ENCODE measurements around the gene PAK2.
"Not testable (repeated sequence)": the region's sequence is repeated elsewhere in the genome, so short reads cannot be mapped to it uniquely, and the experiment has no call there.

The PAK2 gene

DNA sequence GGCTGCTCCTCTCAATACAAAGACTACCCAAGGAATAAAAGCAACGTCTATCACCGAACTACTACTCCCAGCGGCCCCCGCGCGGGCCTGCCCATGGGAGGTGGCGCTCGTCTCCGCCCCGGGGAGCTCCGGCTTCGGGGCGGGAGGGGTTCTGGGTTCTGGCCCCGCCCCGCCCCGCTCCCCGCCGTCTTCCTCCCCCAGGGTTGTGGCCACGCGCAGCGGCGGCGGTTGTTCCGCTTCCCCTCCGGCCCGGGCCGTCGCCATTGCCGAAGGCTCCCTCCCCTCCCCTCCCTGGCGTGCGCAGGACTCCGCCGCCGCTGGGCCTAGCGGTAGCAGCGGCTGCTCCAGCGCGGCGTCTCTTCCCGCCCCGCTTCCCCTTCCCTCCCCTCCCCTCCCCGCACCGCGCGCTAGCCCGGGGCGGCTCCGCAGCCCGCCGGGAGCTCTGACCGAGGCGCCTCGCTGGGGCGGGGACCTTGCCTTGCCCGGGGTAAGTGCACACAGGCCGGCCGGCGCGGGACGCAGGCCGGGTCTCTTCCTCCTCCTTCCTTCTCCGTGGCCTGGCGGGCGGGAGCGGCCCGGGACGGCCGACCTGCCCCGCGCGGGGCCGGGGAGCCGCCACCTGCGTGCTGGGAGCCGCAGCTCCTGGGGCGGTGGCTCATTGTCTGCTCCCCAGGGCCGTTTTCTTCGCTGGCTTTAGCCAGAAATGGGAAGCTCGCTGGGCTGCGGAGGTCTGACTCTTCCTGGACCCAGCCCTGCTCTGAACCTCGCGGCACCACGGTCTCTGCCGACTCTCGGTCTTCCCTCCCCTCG, at the start of gene PAK2:
Gene PAK2, plus strand, starts transcription at position 187 of the 810 bp plus-strand sequence. CDS start 42,790 bp downstream, outside the sequence.
- DNase-seq, result peak; percentile 84 to 86

DNA sequence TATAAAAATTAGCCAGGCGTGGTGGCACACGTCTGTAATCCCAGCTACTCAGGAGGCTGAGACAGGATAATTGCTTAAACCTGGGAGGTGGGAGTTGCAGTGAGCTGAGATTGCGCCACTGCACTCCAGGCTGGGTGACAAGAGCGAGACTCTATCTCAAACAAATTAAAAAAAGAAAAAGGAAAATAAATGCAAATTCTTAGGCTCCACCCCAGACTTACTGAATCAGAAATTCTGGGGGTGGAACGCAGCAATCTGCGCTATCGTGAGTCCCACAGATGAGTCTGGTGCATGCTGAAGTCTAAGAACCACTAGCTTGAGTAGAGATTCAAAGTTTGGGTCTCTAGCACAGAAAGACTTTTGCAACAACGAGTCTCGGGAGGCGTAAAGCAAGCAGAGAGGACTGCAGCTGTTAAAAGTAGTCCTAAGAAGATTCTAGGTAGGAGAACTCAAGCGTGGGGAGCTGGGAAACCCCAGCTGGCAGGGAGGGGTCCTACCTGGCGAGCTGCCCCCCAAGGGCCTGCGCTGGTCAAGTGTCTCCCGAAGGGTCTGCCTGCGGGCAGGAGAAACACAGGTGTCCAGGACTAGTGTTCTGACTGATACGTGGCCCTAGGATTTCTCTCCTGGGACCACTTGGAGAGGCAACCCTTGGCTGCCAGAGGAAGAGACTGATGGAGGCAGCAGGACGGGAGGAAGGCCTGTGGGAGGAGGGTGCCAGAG, 49.6 kb upstream of the PAK2 start:
- DNase-seq, result no peak

DNA sequence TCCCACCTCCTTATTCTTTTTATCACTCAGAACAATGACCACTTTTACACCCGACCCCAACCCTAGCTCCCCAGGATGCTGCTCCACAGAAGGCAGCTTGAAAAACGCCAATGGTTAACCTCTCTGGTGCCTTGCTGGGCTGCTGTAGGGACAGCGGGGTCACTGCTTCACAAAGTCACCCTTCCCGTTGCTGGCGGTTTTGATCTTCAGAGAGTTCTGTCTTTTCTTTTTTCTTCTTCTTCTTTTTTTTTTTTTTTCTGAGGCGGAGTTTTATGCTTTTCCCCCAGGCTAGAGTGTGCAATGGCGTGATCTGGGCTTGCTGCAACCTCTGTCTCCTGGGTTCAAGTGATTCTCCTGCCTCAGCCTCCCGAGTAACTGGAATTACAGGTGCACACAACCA, 48.3 kb upstream of the PAK2 start:
- DNase-seq, result no peak

DNA sequence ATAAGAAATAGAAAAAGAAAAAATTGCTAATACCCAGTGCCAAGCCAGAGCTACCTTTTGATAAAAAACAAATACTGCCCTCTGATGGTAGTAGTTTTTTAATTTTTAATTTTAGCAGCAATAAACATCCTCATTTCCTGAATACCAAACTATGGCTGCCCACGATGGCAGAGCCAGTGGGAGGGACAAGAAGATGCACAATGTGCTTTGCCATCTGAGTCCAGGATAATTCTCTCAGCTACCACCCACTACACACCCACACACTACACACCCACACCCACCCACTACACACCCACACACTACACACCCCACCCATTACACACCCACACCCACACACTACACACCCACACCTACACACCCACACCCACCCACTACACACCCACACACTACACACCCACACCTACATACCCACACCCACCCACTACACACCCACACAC, 45.4 kb upstream of the PAK2 start:
- DNase-seq, result peak; percentile 5 to 7

DNA sequence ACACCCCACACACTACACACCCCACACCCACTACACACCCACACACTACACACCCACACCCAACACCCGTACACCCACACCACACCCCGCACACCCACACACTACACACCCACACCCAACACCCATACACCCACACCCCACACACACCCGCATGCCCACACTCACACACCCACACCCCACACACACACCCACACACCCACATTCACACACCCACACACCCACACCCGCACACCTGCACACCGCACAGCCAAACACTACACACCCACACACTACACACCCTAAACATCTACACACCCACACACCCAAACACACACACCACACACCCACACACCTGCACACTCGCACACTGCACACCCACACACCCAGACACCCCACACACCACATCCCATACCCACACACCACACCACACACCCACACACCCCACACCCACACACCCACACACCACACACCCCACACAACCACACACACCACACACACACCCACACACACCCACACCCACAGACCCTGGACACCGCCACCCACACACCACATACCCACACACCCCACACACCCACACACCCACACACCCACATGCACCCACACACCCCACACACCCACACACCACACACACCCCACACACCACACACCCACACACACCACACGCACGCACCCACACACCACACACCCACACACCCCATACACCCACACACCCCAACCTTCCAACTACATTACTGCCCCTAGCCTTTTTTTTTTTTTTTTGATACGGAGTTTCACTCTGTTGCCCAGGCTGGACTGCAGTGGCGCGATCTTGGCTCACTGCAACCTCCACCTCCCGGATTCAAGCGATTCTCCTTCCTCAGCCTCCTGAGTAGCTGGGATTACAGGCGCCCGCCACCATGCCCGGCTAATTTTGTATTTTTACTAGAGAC, 44.5 kb upstream of the PAK2 start:
- peak in 1 of 2 donors; percentile 10 for DNase-seq

DNA sequence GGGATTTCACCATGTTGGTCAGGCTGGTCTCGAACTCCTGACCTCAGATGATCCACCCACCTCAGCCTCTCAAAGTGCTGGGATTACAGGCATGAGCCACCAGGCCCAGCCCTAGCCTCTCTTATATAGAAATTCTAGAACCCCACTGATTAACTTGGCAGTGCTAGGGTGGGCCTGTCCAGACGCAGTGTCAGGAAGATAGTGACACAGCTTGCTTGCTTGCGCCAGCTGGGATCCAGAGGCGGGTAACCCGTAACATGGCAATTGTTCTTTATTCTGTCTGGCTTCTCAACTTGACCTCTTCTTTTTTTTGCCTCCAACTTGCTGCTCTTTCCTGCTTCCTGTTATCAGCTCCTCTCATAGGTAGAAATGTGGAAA, 43.8 kb upstream of the PAK2 start:
- no peak for DNase-seq

DNA sequence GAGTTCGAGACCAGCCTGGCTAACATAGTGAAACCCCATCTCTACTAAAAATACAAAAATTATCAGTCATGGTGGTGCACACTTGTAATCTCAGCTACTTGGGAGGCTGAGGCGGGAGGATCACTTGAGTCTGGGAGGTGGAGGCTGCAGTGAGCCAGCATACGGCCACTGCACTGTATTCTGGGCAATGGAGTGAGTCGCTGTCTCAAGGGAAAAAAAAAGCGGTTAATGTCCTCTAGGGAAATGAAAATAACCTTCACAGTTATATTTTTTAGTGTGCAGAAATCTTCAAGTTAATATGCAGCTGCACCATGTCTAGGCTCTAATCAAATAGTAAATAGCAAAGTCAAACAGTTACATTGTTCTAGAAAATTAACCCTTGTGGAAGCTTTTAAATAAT, 42.4 kb upstream of the PAK2 start:
- DNase-seq, result no peak

DNA sequence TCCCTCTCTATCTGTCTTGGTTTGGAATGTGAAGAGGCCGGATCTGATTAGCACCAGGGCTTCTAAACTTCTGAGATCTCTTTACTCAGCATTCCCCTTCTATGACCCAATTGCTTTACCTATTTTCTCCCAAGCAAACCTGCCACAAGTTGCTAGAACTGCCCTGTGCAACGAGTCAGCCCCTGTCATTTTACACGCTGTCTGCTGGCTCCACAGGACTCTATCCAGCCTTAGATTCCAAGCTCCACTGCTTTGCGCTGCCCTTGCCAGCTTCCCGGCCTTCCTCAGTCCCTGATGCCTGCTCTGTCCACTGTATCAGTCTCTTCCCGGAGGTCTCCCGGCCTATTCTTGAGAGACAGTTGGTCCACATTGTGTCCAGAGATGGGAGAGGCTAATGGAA, 39.9 kb upstream of the PAK2 start:
- DNase-seq, result no peak

DNA sequence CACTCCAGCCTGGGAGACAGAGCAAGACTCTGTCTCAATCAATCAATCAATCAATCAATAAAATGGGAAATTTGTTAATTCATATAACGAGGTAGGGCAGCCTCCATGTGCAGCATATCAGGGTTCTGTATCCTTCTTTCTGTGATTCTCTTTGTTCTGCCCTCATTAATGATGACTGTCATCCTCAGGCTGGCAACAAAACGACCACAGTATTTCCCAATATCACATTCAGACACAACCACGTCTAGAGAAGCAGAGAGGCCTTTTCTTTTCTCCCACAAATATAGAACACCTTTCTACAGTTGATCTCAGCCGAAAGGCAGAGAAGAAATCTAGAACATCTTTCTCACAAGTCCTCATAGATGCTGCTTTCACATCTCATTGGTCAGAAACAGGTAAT, 38.9 kb upstream of the PAK2 start:
- DNase-seq, result no peak

DNA sequence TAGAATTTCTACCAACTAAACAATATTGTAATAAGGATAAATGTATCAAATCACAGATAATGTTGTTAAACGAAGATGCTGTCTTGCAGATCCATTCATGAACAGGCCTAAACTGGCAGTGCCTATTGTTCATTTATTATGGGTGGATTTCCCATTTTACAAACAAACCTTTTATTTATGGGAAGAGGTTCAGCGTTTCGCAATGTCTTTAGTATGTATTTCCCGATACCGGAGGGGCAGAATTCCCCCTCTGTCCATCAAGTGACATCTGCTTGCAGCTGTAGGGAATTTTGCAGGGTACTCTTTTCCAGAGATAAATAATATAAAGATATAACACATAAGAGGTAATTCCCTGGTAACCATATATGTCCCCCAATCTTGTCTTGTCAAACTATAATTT, 33.3 kb upstream of the PAK2 start:
- DNase-seq, result no peak

DNA sequence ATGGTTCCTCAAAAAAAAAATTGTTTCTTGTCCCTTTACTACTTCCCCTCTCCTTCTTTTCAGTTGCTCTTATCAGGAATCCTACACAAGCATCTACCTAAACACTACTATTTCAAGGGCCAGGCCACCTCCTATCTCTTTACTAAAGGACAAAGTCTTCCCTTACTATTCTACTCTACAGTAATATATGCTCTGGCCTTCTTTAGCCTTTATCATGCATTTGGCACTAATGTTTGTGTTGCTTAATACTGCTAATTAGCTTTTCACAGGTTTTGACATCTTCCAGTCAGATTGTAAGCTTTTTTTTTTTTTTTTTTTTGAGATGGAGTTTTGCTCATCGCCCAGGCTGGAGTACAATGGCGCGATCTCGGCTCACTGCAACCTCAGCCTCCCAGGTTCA, 32.9 kb upstream of the PAK2 start:
- no peak for DNase-seq

DNA sequence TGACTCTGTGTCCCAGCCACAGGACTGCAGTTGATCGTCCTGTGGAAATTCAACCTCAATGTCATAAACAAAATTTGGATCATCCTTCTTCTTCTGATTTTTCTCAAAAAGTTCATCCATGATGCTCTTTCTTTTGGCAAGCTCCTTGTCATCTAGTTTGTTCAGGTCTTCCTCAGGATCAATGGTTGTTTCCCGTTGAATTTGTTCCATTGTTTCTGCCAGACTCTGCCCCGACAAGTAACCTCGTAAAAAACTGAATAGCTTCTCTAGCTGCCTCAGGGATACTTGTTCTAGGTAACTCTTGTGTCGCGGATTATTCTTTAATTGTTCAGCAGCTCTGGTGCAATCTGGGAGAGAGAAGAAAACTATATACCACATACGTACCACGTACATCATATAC, 32.1 kb upstream of the PAK2 start:
- DNase-seq, result no peak

DNA sequence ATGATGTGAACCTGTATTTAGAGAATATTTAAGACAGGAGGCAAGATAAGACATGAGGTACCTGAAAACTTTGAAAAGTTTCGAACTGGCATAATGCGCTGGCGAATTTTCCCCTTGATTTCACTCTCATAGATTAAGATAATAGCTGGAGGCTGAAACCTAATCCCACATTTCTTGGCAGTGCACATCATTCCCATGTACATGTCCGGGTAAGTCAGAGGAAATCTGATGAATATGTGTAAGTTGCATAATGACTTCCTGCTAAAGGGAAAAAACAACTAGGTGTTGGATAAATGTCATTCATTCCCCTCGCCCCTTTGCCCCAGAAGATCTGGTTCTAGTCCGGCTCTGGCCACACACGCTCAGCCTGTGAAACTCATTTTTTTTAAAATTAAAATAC, 31.2 kb upstream of the PAK2 start:
- no peak for DNase-seq

DNA sequence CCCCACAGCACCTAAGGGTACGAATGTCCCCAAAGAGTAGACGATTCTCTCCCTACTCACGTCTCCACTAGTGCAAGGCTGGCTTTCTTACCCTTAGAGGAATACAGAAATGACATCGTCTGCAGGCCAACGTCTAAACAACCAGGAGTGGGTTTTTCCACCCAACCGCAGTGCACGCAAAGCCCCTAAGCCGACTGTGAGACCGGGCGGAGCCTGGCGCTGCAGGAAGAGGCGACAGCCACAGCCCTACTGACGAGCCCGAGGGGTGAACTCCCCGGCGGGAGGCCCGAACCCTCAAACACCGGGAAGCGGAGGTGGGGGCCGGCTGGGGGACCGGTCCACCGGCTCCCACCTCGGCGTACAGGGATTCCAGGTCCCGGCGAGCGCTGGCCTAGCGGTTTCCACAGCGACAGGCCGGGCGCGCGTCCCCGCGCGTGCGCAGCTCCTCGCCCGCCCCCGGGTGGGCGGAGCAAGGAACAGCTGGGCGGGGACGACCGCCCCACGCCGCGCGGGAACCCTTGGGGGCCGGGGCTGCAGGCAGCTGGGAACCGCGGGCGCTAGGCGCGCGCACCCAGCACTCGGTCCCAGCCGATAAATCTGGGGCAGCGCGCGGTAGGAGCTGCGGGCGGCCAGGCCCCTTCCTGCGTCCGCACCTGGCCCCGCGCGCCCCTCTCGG, 27.7 kb upstream of the PAK2 start, which contains the start of the genes CEP19 and PIGX:
Gene CEP19, minus strand, starts transcription at position 413 of the 676 bp plus-strand sequence. CDS start 3,593 bp downstream, outside the sequence.
Gene PIGX, plus strand, starts transcription at position 540 of the 676 bp plus-strand sequence.
- peak; percentile 84 to 87 for DNase-seq

DNA sequence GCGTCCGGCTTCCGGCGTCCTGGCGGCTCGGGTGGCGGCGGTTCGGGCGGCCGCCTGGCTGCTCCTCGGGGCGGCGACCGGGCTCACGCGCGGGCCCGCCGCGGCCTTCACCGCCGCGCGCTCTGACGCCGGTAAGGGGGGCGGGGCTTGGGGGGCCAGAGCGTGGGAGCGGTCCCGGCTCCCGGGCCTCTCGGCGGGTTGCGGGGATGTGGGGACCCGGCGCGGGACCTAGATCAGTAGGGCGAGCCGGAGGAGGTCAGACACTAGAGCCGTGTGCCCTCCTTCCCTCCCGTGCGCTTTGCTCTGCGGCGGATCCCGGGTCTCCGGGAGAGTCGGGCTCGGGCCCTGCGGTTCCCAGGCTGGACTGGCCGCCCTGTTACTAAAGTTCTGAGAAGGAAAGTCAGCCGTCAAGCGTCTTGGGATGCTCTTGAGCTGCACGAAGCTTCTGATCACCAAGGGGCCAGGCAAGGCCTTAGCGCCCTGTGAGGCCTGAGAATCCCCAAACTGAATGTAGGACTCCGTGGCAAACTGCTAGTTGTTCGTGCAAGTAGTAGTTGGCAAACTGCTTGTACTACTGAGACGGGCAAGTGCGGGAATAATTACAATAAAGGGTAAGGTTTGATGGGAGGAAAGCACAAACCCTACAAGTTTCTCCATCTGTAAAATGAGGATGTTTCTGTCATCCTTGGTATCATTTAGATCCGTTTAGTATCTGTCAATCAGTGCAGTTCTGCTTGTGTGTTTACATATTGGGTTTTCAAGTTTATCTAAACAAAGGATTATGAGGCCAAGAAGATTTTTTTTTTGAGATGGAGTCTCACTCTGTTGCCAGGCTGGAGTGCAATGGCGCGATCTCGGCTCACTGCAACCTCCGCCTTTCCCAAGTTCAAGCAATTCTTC, 26.9 kb upstream of the PAK2 start:
- peak; percentile 58 to 61 for DNase-seq

DNA sequence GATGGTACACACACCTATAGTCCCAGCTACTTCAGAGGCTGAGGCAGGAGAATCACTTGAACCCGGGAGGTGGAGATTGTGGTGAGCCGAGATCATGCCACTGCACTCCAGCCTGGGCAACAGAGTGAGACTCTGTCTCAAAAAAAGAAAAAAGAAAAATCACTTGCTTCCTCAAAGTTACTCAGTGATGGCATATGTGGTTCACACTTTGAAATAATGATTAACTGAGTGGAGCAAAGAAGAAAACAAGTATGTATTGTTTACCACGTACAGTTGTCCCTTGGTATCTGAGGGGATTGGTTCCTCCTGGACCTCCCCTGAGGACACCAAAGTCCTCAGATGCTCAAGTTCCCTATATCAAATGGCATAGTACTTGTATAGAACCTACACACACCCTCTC, 22.5 kb upstream of the PAK2 start:
- not testable (repeated sequence) for DNase-seq

DNA sequence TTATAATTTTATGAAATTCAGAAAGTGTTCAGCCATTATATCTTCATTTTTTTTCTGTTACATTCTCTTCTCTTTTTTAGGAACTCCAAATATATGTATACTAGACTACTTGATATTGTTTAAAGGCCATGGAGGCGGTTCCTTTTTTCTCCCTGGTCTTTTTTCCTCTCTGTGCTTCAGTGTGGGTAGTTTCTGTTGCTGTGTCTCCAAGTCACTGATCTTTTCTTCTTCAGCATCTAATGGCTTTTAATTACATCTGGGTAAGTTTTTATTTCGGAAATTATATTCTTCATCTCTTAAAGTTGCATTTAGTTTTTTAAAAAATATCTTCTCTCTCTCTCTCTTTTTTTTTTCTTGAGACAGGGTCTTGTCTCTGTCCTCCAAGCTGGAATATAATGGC, 18.6 kb upstream of the PAK2 start:
- no peak for DNase-seq

DNA sequence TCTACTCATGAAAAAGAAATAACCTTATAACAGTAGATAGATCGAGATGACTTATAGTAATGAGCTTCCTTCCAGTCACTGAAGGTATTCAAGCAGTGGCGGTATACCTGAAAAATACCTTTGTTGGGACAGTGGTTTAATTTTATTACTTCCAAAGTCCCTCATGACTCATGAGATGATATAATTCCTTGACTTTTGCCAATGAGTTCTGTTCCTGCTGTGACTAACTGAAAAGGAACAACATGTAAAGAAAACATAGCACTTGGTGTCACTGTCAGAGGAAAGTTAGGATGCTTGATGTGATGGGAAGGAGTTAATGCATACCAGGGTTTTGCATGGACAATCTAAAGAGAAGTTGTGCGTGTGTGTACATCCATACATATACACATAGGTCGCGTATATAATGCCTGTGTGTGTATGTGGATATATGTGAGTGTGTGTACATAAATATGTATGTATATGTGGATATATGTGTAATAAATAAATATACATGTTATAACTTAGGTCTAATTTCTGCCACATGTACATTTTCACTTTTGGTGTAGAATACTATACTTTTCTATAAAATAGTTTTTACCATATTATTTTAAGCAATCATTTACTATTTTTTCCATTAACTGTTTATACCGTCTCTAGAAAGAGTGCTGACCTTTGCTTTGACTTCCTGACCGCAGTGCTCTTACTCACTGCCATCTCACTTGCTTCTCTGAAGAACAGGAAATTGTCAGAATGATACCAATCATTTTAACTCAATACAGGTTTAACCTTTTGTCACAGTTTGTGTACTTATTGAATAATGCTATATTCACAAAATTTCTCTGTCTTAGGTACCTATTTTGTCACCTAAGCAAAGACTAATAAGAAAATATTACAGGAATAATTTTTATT, 12.6 kb upstream of the PAK2 start:
- DNase-seq, result no peak

DNA sequence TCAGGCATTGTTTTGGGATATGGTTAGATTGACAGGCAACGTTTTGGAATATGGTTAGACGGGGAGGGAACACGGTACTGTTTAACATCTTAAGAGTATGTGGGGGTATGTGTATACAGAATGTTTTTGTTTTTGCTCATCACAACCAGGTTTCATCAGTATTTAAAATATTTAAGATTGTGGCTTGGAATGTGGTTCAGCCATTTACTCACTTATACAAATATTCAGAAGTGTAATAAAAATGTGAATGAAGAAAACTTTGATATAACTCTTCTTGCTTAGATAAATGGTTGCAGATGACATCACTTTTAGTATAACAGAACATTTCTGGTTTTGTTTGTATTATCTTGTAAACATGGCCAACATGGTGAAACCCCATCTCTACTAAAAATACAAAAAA, 3.9 kb upstream of the PAK2 start:
- no peak for DNase-seq

DNA sequence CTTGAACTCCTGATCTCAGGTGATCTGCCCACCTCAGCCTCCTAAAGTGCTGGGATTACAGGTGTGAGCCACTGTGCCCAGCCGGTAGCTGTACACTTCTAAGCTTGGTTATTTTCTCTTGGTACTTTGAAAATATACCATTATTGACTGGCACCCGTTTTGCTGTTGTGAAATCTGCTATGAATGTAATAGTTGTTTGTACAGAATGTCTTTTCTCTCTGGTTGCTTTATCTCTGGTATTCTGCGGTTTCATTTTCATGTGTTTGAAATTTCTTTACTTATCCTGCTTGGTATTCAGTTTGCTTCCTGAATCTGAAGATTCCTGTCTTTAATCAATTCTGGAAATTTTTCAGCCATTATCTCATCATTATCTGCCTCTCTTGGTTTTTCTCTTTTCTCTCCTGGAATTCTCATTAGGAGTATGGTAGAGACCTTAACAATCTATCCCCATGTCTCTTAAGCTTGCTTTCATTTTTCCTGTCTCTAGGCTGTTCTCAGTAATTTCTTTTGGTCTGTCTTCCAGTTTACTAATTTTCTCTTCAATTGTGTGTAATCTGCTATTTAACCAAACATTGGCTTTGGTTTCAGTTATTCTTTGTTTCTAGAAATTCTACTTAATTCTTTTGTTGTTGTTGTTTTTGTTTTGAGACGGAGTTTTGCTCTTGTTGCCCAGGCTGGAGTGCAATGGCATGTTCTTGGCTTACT, 2.8 kb upstream of the PAK2 start:
- DNase-seq, result no peak

Measured in stimulated activated CD4-positive, alpha-beta T cell treated with anti-CD3 and anti-CD28 coated beads, Interleukin-2, amount 100 ng/mL, for 48 hours (primary cell).